Hepatic stellate cell (primary cell): ENCODE results near the gene HIPK2.

Experiments
- DNase-seq: peaks from one replicate; pipeline ENCODE4 v3.0.0; 2011; ENCODE audit warnings: low spot score

HIPK2 gene

GRCh38 chr7:139777948-139778841 is at the start of gene HIPK2:
Gene HIPK2, minus strand, starts transcription at chr7:139777998. Its CDS starts 375 bp downstream, at chr7:139777623.
- DNase-seq = peak; percentile 85

GRCh38 chr7:139827042-139827441 is 49.2 kb upstream of the HIPK2 start:
- DNase-seq = no peak

GRCh38 chr7:139825666-139826290 is 48.0 kb upstream of the HIPK2 start:
- DNase-seq = peak; percentile 64

GRCh38 chr7:139823959-139824521 is 46.2 kb upstream of the HIPK2 start:
- peak; percentile 45 for DNase-seq

GRCh38 chr7:139822855-139823254 is 45.1 kb upstream of the HIPK2 start:
- no peak for DNase-seq

GRCh38 chr7:139821349-139822105 is 43.7 kb upstream of the HIPK2 start:
- no peak for DNase-seq

- no peak for DNase-seq
These were observed 42.3 kb upstream of the HIPK2 start for GRCh38 chr7:139820089-139820488.

- DNase-seq = no peak
These were observed 39.5 kb upstream of the HIPK2 start for GRCh38 chr7:139817249-139817648.

GRCh38 chr7:139813689-139814088 is 35.9 kb upstream of the HIPK2 start:
- DNase-seq = no peak

- DNase-seq = no peak
These were observed 35.4 kb upstream of the HIPK2 start for GRCh38 chr7:139813151-139813550.

GRCh38 chr7:139811066-139811465 is 33.3 kb upstream of the HIPK2 start:
- no peak for DNase-seq

- no peak for DNase-seq
These were observed 31.1 kb upstream of the HIPK2 start for GRCh38 chr7:139808846-139809442.

GRCh38 chr7:139808427-139808826 is 30.6 kb upstream of the HIPK2 start:
- no peak for DNase-seq

- no peak for DNase-seq
These were observed 29.2 kb upstream of the HIPK2 start for GRCh38 chr7:139807009-139807408.

- no peak for DNase-seq
These were observed 26.8 kb upstream of the HIPK2 start for GRCh38 chr7:139804571-139804970.

- no peak for DNase-seq
These were observed 21.8 kb upstream of the HIPK2 start for GRCh38 chr7:139799586-139799985.

GRCh38 chr7:139798892-139799291 is 21.1 kb upstream of the HIPK2 start:
- DNase-seq = no peak

- no peak for DNase-seq
These were observed 20.4 kb upstream of the HIPK2 start for GRCh38 chr7:139798221-139798620.

GRCh38 chr7:139797607-139798006 is 19.8 kb upstream of the HIPK2 start:
- no peak for DNase-seq

- DNase-seq = no peak
These were observed 13.5 kb upstream of the HIPK2 start for GRCh38 chr7:139791316-139791715.

- DNase-seq = no peak
These were observed 6.8 kb upstream of the HIPK2 start for GRCh38 chr7:139784648-139785047.
